ENCODE results near the gene GJD4.

DNA sequence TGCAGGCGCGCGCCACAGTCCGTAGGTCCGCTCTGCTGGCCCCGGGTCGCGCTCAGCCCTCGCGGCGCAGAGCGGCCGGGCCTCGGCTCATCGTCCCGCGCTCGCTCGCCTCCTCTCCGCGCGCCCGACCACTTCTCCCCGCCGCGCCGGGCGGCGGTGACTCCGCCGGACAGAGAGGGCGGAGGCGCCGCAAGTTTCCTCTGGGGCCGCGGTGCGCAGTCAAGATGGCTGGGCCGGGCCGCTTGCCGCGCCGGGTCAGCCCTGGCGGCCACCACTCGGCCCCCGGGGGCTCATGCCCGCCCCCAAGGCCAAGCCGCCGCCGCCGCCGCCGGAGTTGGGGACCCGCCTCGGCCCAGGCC, 36.5 kb downstream of the GJD4 start:
- TF ChIP-seq CTCF (conservative IDR thresholded peaks at IDR 0.05 in 1 of 2, IDR thresholded peaks at IDR 0.05 in 1 of 2; ENCODE audit: extremely low read depth in 1 of 2, insufficient read depth in 1 of 2, low read depth in 1 of 2, low read length in 2 of 2) (no peak), EZH2 (IDR thresholded peaks at IDR 0.05; ENCODE audit: borderline replicate concordance, low read length) (no peak)

Data from mammary epithelial cell (primary cell).